Kidney epithelial cell (primary cell): ENCODE measurements around the gene SF3B6. TPM values are rescaled to one million over a fixed set of nuclear protein-coding genes. Genes with fewer than 3 reads are reported as not detected.

Experiments
- DNase-seq: peaks from one replicate; pipeline ENCODE4 v3.0.0-alpha.2; 2010; ENCODE audit warnings: low read depth
- H3K27me3 ChIP-seq: 2 replicates; pipeline ENCODE4 v1.6.0; 2011; ENCODE audit warnings: low read length; ENCODE audit not compliant: control insufficient read depth, insufficient read depth
- H3K36me3 ChIP-seq: 2 replicates; pipeline ENCODE4 v1.5.1; 2011; ENCODE audit warnings: low read length; ENCODE audit not compliant: control insufficient read depth, insufficient read depth
- H3K4me3 ChIP-seq: 2 replicates; pipeline ENCODE4 v1.5.1; 2011; ENCODE audit warnings: low read depth, mild to moderate bottlenecking, control low read depth, low read length
- total RNA-seq: library from RNA; depleted of rRNA; stranded (reverse); fragments of >200 nt; gene quantifications from 2 replicates; pipeline ENCODE4 v1.2.3, GENCODE V29; 2015
- TF ChIP-seq, protein P1 (sequence below): IDR thresholded peaks from 2 replicates; pipeline ENCODE4 v1.5.1; 2011; ENCODE audit warnings: mild to moderate bottlenecking, moderate library complexity, low read length, control low read depth, inconsistent platforms; ENCODE audit not compliant: insufficient read depth, poor library complexity, severe bottlenecking

Gene SF3B6
- total RNA-seq, 1 donor from 2014 or later = 208 TPM

DNA sequence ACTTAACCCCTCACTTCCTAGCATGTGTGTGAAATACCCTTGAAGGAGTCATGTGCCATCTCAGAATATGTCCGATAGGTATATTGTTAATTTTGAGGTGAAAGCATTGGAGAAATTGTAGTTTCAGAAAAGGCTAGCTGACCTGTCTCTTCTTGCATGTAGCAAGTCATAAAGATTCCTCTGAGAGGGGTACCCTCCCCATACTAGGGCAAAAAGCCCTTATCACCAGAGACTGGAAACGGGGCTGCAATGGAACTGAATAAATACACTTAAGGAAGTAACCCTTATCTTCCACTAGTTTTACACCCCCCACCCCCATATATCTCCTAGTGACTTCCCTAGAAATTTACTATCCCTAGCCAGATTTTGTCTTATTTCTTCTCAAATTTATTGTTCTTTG, 1.8 kb upstream of the SF3B6 start:
- DNase-seq = no peak
- Histone ChIP-seq H3K4me3 (no peak overlapping the region), H3K27me3 (no peaks in the 10 kb centered on the region), H3K36me3 (peaks cover 2% of the 10 kb centered on the region)
- TF ChIP-seq, protein P1, sequence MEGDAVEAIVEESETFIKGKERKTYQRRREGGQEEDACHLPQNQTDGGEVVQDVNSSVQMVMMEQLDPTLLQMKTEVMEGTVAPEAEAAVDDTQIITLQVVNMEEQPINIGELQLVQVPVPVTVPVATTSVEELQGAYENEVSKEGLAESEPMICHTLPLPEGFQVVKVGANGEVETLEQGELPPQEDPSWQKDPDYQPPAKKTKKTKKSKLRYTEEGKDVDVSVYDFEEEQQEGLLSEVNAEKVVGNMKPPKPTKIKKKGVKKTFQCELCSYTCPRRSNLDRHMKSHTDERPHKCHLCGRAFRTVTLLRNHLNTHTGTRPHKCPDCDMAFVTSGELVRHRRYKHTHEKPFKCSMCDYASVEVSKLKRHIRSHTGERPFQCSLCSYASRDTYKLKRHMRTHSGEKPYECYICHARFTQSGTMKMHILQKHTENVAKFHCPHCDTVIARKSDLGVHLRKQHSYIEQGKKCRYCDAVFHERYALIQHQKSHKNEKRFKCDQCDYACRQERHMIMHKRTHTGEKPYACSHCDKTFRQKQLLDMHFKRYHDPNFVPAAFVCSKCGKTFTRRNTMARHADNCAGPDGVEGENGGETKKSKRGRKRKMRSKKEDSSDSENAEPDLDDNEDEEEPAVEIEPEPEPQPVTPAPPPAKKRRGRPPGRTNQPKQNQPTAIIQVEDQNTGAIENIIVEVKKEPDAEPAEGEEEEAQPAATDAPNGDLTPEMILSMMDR = no peak

DNA sequence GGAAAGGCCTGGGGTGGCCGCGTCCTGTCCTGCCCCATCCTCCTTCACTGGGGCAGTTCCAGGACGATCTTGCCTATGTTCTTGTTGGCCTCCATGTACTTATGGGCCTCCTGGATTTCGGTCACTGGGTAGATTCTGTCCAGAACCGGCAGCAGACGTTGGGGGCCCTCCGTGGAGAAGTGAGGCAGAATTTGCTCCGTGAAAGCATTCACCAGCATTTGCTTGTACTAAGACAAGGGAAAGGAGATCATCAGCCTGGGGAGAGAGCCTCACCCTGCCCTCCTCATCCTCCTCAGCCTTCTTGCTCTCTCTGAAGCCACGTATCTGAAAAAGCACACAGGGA, 1.4 kb upstream of the SF3B6 start:
- TF ChIP-seq, protein P1 = no peak
- H3K27me3 ChIP-seq = no peaks in the 10 kb centered on the region
- DNase-seq = no peak
- H3K4me3 ChIP-seq = peak overlapping the region; percentile 85
- H3K36me3 ChIP-seq = peaks cover 2% of the 10 kb centered on the region

DNA sequence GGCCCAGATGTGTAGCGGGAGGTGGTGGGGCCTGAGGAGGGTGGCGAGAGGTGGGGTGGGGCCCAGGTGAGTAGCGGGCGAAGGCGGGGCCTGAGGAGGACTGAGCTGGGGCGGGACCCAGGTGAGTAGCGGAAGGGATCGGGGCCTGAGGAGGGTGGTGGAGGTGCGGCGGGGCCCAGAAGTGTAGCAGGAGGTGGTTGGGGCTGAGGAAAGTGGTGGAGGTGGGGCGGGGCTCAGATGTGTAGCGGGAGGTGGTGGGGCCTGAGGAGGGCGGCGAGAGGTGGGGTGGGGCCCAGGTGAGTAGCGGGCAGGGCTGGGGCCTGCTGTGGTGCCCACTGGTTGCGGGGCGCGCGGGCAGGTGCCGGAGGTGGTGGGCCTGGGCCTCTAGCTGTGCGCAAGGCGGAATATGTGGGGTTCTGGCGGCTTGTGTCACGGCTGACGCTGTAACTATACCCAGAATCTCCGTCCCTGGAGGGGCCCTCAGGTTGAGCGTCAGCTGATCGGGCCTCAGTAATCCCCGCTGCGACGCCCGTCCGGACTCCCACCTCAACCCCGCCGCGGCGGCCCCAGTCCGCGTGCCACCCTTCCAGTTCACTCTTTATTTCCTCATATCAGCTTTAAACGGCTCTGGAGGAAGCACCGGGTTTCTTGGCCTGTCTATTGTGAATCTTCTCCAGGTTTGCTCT, 866 bp upstream of the SF3B6 start:
- Histone ChIP-seq H3K36me3 (peaks cover under 1% of the 10 kb centered on the region), H3K27me3 (no peaks in the 10 kb centered on the region), H3K4me3 (peak overlapping the region; percentile 85)
- DNase-seq = no peak
- TF ChIP-seq, protein P1 = no peak

GRCh38 chr2:24075259-24075658, 867 bp downstream of the SF3B6 start:
- DNase-seq = no peak
- H3K27me3 ChIP-seq = no peaks in the 10 kb centered on the region

GRCh38 chr2:24073816-24074215, 2.3 kb downstream of the SF3B6 start:
- Histone ChIP-seq H3K4me3 (no peak overlapping the region), H3K36me3 (peaks cover 1% of the 10 kb centered on the region), H3K27me3 (no peaks in the 10 kb centered on the region)
- DNase-seq = no peak
- TF ChIP-seq, protein P1 = no peak

More at GRCh38 chr2:24075259-24075658, 867 bp downstream of the SF3B6 start:
- Histone ChIP-seq H3K36me3 (no peaks in the 10 kb centered on the region), H3K4me3 (peak overlapping the region; percentile 85)
- TF ChIP-seq, protein P1 = no peak

DNA sequence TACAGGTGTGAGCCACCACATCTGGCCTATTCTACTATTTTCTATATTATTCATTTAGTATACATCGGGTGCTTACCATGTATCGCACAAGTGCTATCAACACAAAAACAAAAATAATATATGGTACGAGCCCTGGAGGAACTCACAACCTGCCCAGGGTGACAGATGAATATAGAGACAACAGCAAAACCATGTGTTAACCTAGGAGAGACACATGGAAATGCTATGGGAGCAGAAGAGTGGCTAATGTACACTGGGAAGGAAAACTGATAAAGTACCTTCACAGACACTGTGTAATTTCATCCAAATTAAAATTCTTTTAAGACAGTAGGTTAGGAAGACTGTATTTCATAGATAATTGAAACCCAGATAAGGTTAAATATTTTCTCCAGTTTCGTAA, 3.9 kb downstream of the SF3B6 start:
- TF ChIP-seq, protein P1 = no peak
- no peak overlapping the region for H3K4me3 ChIP-seq
- no peaks in the 10 kb centered on the region for H3K27me3 ChIP-seq
- H3K36me3 ChIP-seq = peaks cover 1% of the 10 kb centered on the region
- DNase-seq = no peak
